ENCODE data around the gene SUGCT.

SUGCT gene

GRCh38 chr7:40276061-40276460 lies 141.3 kb downstream of the SUGCT start:
- Histone ChIP-seq H3K9ac (ENCODE audit: low read depth, low read length, poor library complexity, severe bottlenecking) (no peak overlapping the region), H3F3A (ENCODE audit: low read depth) (no peaks in the 10 kb centered on the region), H3K27me3 (ENCODE audit: insufficient read depth, low read length, poor library complexity, severe bottlenecking) (no peaks in the 10 kb centered on the region), H4K20me1 (ENCODE audit: insufficient read depth, low read length, poor library complexity, severe bottlenecking) (no peaks in the 10 kb centered on the region), H3K9me3 (ENCODE audit: insufficient read depth, low read depth, low read length) (no peaks in the 10 kb centered on the region), H3K4me3 (ENCODE audit: low read length, poor library complexity, severe bottlenecking) (no peak overlapping the region), H3K4me2 (ENCODE audit: low read depth, low read length, poor library complexity, severe bottlenecking) (no peak overlapping the region), H3K36me3 (ENCODE audit: insufficient read depth, low read length) (no peaks in the 10 kb centered on the region), H3K9me2 (replicated peaks; ENCODE audit: low read depth, low read length) (no peaks in the 10 kb centered on the region), H2AFZ (ENCODE audit: low read length) (no peak overlapping the region), H3K79me2 (ENCODE audit: insufficient read depth, low read length) (no peaks in the 10 kb centered on the region), H3K4me1 (ENCODE audit: insufficient read depth, low read length, poor library complexity, severe bottlenecking) (no peaks in the 10 kb centered on the region)
- TF ChIP-seq, protein P1, sequence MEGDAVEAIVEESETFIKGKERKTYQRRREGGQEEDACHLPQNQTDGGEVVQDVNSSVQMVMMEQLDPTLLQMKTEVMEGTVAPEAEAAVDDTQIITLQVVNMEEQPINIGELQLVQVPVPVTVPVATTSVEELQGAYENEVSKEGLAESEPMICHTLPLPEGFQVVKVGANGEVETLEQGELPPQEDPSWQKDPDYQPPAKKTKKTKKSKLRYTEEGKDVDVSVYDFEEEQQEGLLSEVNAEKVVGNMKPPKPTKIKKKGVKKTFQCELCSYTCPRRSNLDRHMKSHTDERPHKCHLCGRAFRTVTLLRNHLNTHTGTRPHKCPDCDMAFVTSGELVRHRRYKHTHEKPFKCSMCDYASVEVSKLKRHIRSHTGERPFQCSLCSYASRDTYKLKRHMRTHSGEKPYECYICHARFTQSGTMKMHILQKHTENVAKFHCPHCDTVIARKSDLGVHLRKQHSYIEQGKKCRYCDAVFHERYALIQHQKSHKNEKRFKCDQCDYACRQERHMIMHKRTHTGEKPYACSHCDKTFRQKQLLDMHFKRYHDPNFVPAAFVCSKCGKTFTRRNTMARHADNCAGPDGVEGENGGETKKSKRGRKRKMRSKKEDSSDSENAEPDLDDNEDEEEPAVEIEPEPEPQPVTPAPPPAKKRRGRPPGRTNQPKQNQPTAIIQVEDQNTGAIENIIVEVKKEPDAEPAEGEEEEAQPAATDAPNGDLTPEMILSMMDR (conservative IDR thresholded peaks at IDR 0.05; ENCODE audit: low read length) = no peak
- no peak for TF ChIP-seq EZH2phosphoT487 (IDR thresholded peaks at IDR 0.05; ENCODE audit: borderline replicate concordance)

DNA sequence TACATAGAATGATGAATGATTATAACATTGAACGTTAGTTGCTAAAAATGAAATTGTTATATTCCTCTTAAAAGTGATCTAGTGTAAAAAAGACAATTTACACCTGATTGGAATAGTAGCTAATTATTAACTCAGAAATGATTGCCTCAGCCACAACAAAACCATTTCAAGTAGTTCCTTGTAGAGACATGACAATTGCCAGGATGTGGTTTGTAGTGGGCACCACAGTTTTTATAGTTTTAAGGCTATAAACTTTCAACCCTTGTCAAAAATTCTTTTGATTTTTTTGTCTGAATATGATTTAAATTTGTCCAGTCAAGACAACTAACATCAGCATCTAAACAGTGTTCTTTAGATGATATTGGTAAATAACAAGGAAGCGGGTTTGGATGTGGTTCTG lies 145.2 kb downstream of the SUGCT start:
- Histone ChIP-seq H3K4me1 (ENCODE audit: insufficient read depth, low read length, poor library complexity, severe bottlenecking) (no peaks in the 10 kb centered on the region), H3K27me3 (ENCODE audit: insufficient read depth, low read length, poor library complexity, severe bottlenecking) (no peaks in the 10 kb centered on the region), H3K4me2 (ENCODE audit: low read depth, low read length, poor library complexity, severe bottlenecking) (no peak overlapping the region), H3K9me2 (replicated peaks; ENCODE audit: low read depth, low read length) (no peaks in the 10 kb centered on the region), H2AFZ (ENCODE audit: low read length) (no peak overlapping the region), H3K9ac (ENCODE audit: low read depth, low read length, poor library complexity, severe bottlenecking) (no peak overlapping the region), H4K20me1 (ENCODE audit: insufficient read depth, low read length, poor library complexity, severe bottlenecking) (no peaks in the 10 kb centered on the region), H3K36me3 (ENCODE audit: insufficient read depth, low read length) (no peaks in the 10 kb centered on the region), H3K9me3 (ENCODE audit: insufficient read depth, low read depth, low read length) (no peaks in the 10 kb centered on the region), H3F3A (ENCODE audit: low read depth) (no peaks in the 10 kb centered on the region), H3K4me3 (ENCODE audit: low read length, poor library complexity, severe bottlenecking) (no peak overlapping the region), H3K79me2 (ENCODE audit: insufficient read depth, low read length) (no peaks in the 10 kb centered on the region)
- TF ChIP-seq EZH2phosphoT487 (IDR thresholded peaks at IDR 0.05; ENCODE audit: borderline replicate concordance) = no peak
- TF ChIP-seq, protein P1 (conservative IDR thresholded peaks at IDR 0.05; ENCODE audit: low read length) = no peak

- Histone ChIP-seq H2AFZ (ENCODE audit: low read length) (no peak overlapping the region), H3F3A (ENCODE audit: low read depth) (no peaks in the 10 kb centered on the region), H3K27me3 (ENCODE audit: insufficient read depth, low read length, poor library complexity, severe bottlenecking) (no peaks in the 10 kb centered on the region), H3K36me3 (ENCODE audit: insufficient read depth, low read length) (no peaks in the 10 kb centered on the region), H3K4me1 (ENCODE audit: insufficient read depth, low read length, poor library complexity, severe bottlenecking) (no peaks in the 10 kb centered on the region), H3K9me3 (ENCODE audit: insufficient read depth, low read depth, low read length) (no peaks in the 10 kb centered on the region), H3K9ac (ENCODE audit: low read depth, low read length, poor library complexity, severe bottlenecking) (no peak overlapping the region), H3K79me2 (ENCODE audit: insufficient read depth, low read length) (no peaks in the 10 kb centered on the region), H4K20me1 (ENCODE audit: insufficient read depth, low read length, poor library complexity, severe bottlenecking) (no peaks in the 10 kb centered on the region), H3K4me3 (ENCODE audit: low read length, poor library complexity, severe bottlenecking) (no peak overlapping the region), H3K4me2 (ENCODE audit: low read depth, low read length, poor library complexity, severe bottlenecking) (no peak overlapping the region), H3K9me2 (replicated peaks; ENCODE audit: low read depth, low read length) (no peaks in the 10 kb centered on the region)
- no peak for TF ChIP-seq EZH2phosphoT487 (IDR thresholded peaks at IDR 0.05; ENCODE audit: borderline replicate concordance)
These were observed 148.1 kb downstream of the SUGCT start for GRCh38 chr7:40282858-40283257.

GRCh38 chr7:40283391-40283790 lies 148.6 kb downstream of the SUGCT start:
- Histone ChIP-seq H3K9me3 (ENCODE audit: insufficient read depth, low read depth, low read length) (no peaks in the 10 kb centered on the region), H3K36me3 (ENCODE audit: insufficient read depth, low read length) (no peaks in the 10 kb centered on the region), H2AFZ (ENCODE audit: low read length) (no peak overlapping the region), H3K79me2 (ENCODE audit: insufficient read depth, low read length) (no peaks in the 10 kb centered on the region), H3K4me1 (ENCODE audit: insufficient read depth, low read length, poor library complexity, severe bottlenecking) (no peaks in the 10 kb centered on the region), H4K20me1 (ENCODE audit: insufficient read depth, low read length, poor library complexity, severe bottlenecking) (no peaks in the 10 kb centered on the region), H3F3A (ENCODE audit: low read depth) (no peaks in the 10 kb centered on the region), H3K9ac (ENCODE audit: low read depth, low read length, poor library complexity, severe bottlenecking) (no peak overlapping the region), H3K4me2 (ENCODE audit: low read depth, low read length, poor library complexity, severe bottlenecking) (no peak overlapping the region), H3K27me3 (ENCODE audit: insufficient read depth, low read length, poor library complexity, severe bottlenecking) (no peaks in the 10 kb centered on the region), H3K4me3 (ENCODE audit: low read length, poor library complexity, severe bottlenecking) (no peak overlapping the region), H3K9me2 (replicated peaks; ENCODE audit: low read depth, low read length) (no peaks in the 10 kb centered on the region)
- TF ChIP-seq, protein P1 (conservative IDR thresholded peaks at IDR 0.05; ENCODE audit: low read length) = no peak
- TF ChIP-seq EZH2phosphoT487 (IDR thresholded peaks at IDR 0.05; ENCODE audit: borderline replicate concordance) = no peak
